ENCODE measurements around the gene AEBP1.

DNA sequence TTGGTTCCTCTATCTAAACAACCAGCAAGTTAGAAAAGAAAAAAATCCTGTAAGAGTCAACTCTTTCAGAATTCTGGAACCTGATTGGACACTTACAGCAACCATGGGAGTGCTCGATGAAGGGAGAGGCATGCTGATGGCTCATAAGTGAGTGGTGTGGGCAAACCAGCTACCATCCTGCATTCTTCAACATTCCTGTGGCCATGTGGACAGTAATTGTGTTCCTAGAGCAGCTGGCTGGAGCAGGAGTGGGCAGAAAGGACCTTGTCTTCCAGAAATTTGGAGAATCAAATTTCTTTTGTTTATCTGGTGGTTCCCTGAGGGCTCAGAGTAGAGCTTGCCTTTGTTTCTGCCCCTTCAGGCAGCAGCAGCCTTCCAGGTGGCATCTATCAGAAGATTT, 59.4 kb downstream of the AEBP1 start:
- TF ChIP-seq, protein P1, sequence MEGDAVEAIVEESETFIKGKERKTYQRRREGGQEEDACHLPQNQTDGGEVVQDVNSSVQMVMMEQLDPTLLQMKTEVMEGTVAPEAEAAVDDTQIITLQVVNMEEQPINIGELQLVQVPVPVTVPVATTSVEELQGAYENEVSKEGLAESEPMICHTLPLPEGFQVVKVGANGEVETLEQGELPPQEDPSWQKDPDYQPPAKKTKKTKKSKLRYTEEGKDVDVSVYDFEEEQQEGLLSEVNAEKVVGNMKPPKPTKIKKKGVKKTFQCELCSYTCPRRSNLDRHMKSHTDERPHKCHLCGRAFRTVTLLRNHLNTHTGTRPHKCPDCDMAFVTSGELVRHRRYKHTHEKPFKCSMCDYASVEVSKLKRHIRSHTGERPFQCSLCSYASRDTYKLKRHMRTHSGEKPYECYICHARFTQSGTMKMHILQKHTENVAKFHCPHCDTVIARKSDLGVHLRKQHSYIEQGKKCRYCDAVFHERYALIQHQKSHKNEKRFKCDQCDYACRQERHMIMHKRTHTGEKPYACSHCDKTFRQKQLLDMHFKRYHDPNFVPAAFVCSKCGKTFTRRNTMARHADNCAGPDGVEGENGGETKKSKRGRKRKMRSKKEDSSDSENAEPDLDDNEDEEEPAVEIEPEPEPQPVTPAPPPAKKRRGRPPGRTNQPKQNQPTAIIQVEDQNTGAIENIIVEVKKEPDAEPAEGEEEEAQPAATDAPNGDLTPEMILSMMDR (conservative IDR thresholded peaks at IDR 0.05; ENCODE audit: low read depth, low read length), result no peak
- TF ChIP-seq POLR2A (IDR thresholded peaks at IDR 0.05; ENCODE audit: low read depth, low read length) (no peak), CEBPB (IDR thresholded peaks at IDR 0.05; ENCODE audit: low read depth, low read length) (no peak), FOS (IDR thresholded peaks at IDR 0.05; ENCODE audit: low read depth, low read length) (no peak), RAD21 (IDR thresholded peaks at IDR 0.05; ENCODE audit: low read length) (no peak)
